A549 treated with Mapracorat at 1 μM for 4 hours (cell line): ENCODE results near the gene RBP4. TPM values are rescaled to one million over a fixed set of nuclear protein-coding genes. Genes with fewer than 3 reads are reported as not detected.

Source experiments
- total RNA-seq: library from RNA; stranded (reverse); fragments of 200-300 nt; extraction: Qiagen RNA extraction; gene quantifications from 5 replicates; pipeline ENCODE4 v1.2.3, GENCODE V29; 2022

The RBP4 gene
- 6.0 to 11.8 TPM (median 9.4 TPM) in 5 replicates for total RNA-seq

GRCh38 chr10:93601146-93601773 is at the start of gene RBP4:
Gene RBP4 (minus strand): TSS chr10:93601235. CDS start chr10:93601028, 207 bp downstream.

GRCh38 chr10:93612311-93612710 is 11.3 kb upstream of the RBP4 start, which contains the start of gene PDE6C:
Gene PDE6C (plus strand): TSS chr10:93612537. CDS start chr10:93612726, 189 bp downstream.

GRCh38 chr10:93566435-93567276 is 34.4 kb downstream of the RBP4 start, which contains the start of gene FFAR4:
Gene FFAR4 (plus strand): TSS chr10:93566665. CDS start chr10:93566721, 56 bp downstream.

Other genes with a start within 250 kb of the RBP4 start
- 179 to 227 TPM (median 222 TPM) in 5 replicates for gene MYOF, start 118.9 kb downstream of the RBP4 start, total RNA-seq
- gene CEP55, start 104.6 kb downstream of the RBP4 start, total RNA-seq = 57.5 to 72.2 TPM (median 65.1 TPM) in 5 replicates
- gene FFAR4, start 34.6 kb downstream of the RBP4 start, total RNA-seq = 0.07 to 0.29 TPM (median 0.15 TPM) in 5 replicates
- gene PDE6C, start 11.3 kb upstream of the RBP4 start, total RNA-seq = not detected in 5 replicates
- 4.9 to 5.6 TPM (median 5.5 TPM) in 5 replicates for gene FRA10AC1, start 101.4 kb upstream of the RBP4 start, total RNA-seq
- not detected in 5 replicates for gene LGI1, start 156.7 kb upstream of the RBP4 start, total RNA-seq